ENCODE data around the gene GYPC.

GYPC gene

DNA sequence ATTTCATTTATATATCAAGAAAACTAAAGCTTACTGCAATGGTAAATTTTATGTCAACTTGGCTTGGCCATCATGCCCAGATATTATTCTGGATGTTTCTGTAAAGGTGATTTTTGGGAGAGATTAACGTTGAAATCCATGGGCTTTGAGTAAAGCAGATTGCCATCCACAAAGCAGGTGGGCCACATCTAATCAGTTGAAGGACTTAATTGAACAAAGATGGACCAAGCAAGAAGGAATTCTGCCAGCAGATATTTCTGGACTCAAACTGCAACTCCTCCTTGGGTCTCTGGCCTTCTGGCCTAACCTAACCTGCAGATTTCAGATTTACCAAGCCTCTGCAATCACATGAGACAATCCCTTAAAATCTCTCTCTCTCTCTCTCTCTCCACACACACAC lies 77.8 kb downstream of the GYPC start:
- Histone ChIP-seq H3K4me2 (no peak overlapping the region), H3K79me2 (ENCODE audit: insufficient read depth, low read depth) (no peaks in the 10 kb centered on the region), H3K4me1 (ENCODE audit: low read depth, poor library complexity, severe bottlenecking) (no peaks in the 10 kb centered on the region), H3K4me3 (IDR thresholded peaks at IDR 0.05; ENCODE audit: insufficient read depth, low read depth, low read length) (no peak overlapping the region), H3K9ac (no peak overlapping the region), H2AFZ (ENCODE audit: low read depth) (no peak overlapping the region), H3K36me3 (ENCODE audit: insufficient read depth) (no peaks in the 10 kb centered on the region), H3K27ac (no peak overlapping the region), H3K27me3 (ENCODE audit: insufficient read depth, low read depth) (no peaks in the 10 kb centered on the region), H4K20me1 (ENCODE audit: insufficient read depth) (no peaks in the 10 kb centered on the region)
- TF ChIP-seq, protein P1, sequence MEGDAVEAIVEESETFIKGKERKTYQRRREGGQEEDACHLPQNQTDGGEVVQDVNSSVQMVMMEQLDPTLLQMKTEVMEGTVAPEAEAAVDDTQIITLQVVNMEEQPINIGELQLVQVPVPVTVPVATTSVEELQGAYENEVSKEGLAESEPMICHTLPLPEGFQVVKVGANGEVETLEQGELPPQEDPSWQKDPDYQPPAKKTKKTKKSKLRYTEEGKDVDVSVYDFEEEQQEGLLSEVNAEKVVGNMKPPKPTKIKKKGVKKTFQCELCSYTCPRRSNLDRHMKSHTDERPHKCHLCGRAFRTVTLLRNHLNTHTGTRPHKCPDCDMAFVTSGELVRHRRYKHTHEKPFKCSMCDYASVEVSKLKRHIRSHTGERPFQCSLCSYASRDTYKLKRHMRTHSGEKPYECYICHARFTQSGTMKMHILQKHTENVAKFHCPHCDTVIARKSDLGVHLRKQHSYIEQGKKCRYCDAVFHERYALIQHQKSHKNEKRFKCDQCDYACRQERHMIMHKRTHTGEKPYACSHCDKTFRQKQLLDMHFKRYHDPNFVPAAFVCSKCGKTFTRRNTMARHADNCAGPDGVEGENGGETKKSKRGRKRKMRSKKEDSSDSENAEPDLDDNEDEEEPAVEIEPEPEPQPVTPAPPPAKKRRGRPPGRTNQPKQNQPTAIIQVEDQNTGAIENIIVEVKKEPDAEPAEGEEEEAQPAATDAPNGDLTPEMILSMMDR (conservative IDR thresholded peaks at IDR 0.05; ENCODE audit: low read depth, low read length) = no peak

DNA sequence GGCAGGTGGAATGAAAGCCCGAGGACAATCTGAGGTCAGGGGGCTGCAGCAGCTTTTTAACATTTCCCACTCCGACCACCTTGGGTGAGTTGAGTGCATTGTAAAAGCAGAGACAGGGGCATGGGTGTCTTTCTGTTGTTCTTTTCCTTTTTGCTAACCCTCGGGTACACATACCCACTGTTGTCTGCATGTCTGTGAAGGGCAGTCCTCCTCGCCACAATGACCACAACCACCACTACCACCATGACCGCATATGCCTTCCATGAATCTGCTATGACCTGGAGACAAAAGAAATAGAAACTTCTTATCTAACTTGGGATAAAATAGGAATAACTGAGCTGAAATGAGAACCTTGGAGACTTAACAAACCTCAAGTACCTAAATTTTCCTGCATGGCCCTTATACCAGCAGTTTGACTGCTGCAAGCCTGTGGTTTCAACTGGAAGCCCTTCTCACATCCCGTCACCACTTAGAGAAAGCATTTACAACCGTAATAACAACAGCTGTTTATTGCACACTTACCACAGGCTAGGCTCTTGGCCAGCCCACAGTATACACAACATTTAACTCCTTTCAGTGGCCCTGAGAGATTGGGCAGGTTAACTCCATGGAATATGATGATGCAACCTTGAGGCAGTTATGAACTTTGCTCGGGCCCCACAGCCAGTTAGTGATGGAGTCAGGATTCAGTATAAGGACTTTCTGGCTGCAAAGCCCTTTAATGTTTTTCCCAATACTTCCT lies 80.3 kb downstream of the GYPC start:
- Histone ChIP-seq H3K79me2 (ENCODE audit: insufficient read depth, low read depth) (no peaks in the 10 kb centered on the region), H3K27ac (no peak overlapping the region), H3K36me3 (ENCODE audit: insufficient read depth) (no peaks in the 10 kb centered on the region), H4K20me1 (ENCODE audit: insufficient read depth) (no peaks in the 10 kb centered on the region), H3K27me3 (ENCODE audit: insufficient read depth, low read depth) (no peaks in the 10 kb centered on the region), H2AFZ (ENCODE audit: low read depth) (no peak overlapping the region), H3K9ac (no peak overlapping the region), H3K4me3 (IDR thresholded peaks at IDR 0.05; ENCODE audit: insufficient read depth, low read depth, low read length) (no peak overlapping the region), H3K4me2 (no peak overlapping the region), H3K4me1 (ENCODE audit: low read depth, poor library complexity, severe bottlenecking) (no peaks in the 10 kb centered on the region)
- TF ChIP-seq, protein P1 (conservative IDR thresholded peaks at IDR 0.05; ENCODE audit: low read depth, low read length) = no peak

DNA sequence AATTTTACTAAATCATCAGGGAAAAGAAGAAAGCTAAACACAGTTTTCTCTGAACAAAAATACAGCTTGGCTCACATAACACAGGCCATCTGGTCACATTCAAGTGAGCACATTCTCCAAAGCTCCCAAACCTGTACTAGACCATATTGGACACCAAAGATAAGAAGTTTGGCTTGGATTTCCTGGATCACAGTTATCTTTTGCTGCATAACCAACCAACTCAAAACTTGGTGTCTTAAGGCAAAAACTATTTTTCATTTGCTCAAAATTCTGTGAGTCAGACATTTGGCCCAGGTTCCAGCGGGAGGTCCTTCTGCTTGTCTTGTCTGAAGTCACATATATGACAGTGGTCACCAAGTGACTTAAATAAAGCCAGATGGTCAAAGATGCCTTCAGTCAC lies 83.2 kb downstream of the GYPC start:
- Histone ChIP-seq H3K27me3 (ENCODE audit: insufficient read depth, low read depth) (no peaks in the 10 kb centered on the region), H3K4me2 (no peak overlapping the region), H3K27ac (no peak overlapping the region), H3K36me3 (ENCODE audit: insufficient read depth) (no peaks in the 10 kb centered on the region), H3K9ac (no peak overlapping the region), H2AFZ (ENCODE audit: low read depth) (no peak overlapping the region), H4K20me1 (ENCODE audit: insufficient read depth) (no peaks in the 10 kb centered on the region), H3K4me3 (IDR thresholded peaks at IDR 0.05; ENCODE audit: insufficient read depth, low read depth, low read length) (no peak overlapping the region), H3K4me1 (ENCODE audit: low read depth, poor library complexity, severe bottlenecking) (no peaks in the 10 kb centered on the region), H3K79me2 (ENCODE audit: insufficient read depth, low read depth) (no peaks in the 10 kb centered on the region)
- TF ChIP-seq, protein P1 (conservative IDR thresholded peaks at IDR 0.05; ENCODE audit: low read depth, low read length) = no peak

DNA sequence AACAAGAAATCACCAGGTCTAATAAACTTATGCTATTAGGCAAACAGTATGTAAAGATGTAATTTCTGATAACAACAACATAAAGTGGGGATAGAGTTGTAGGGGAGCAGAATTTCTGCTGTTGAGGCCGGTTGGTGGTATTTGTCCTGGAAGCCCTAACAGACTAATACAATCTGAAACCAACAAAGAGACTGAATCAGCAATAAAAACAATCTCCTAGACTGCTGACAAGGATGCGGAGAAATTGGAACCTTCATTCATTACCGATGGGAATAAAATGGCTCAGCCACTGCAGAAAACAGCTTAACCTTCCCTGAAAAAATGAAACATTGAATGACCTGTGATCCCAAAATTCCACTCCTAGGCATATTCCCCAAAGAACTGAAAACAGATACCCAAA lies 88.7 kb downstream of the GYPC start:
- TF ChIP-seq, protein P1 (conservative IDR thresholded peaks at IDR 0.05; ENCODE audit: low read depth, low read length) = no peak
- Histone ChIP-seq H4K20me1 (ENCODE audit: insufficient read depth) (no peaks in the 10 kb centered on the region), H3K27ac (no peak overlapping the region)

More for the DNA sequence above, 88.7 kb downstream of the GYPC start:
- Histone ChIP-seq H3K9ac (no peak overlapping the region), H3K79me2 (ENCODE audit: insufficient read depth, low read depth) (no peaks in the 10 kb centered on the region), H3K4me1 (ENCODE audit: low read depth, poor library complexity, severe bottlenecking) (no peaks in the 10 kb centered on the region), H3K27me3 (ENCODE audit: insufficient read depth, low read depth) (no peaks in the 10 kb centered on the region), H3K4me3 (IDR thresholded peaks at IDR 0.05; ENCODE audit: insufficient read depth, low read depth, low read length) (no peak overlapping the region), H2AFZ (ENCODE audit: low read depth) (no peak overlapping the region), H3K4me2 (no peak overlapping the region), H3K36me3 (ENCODE audit: insufficient read depth) (no peaks in the 10 kb centered on the region)
